Measurements from ENCODE around the gene FLNB. TPM values are rescaled to one million over a fixed set of nuclear protein-coding genes. Genes with fewer than 3 reads are reported as not detected.

Gene FLNB
- total and polyA plus RNA-seq, 2 experiments from 2014 or later, result 60.6 to 186 TPM

GRCh38 chr3:58013099-58013498 lies 4.9 kb downstream of the FLNB start:
- peaks cover 62% of the 10 kb centered on the region for H3K4me1 ChIP-seq (ENCODE audit: insufficient read depth)
- H3K79me2 ChIP-seq (ENCODE audit: insufficient read depth), result peaks cover 97% of the 10 kb centered on the region
- H3K9me3 ChIP-seq (ENCODE audit: low read depth), result no peaks in the 10 kb centered on the region
- H3K4me3 ChIP-seq, result peak overlapping the region; percentile 37; the same call in 1 of the 2 replicates
- H3K9ac ChIP-seq, result no peak overlapping the region; the same call in 1 of the 2 replicates
- H2AFZ ChIP-seq, result no peak overlapping the region
- in situ Hi-C loops (cut with MboI), result no loop called here
- peaks cover 5% of the 10 kb centered on the region for H4K20me1 ChIP-seq (ENCODE audit: insufficient read depth)
- 79 to 86% methylated on average over 3 of the region's 3 CpGs for WGBS, 2 experiments (ENCODE audit: low coverage in 1 of 2, low lambda C conversion rate in 2 of 2, missing lambda C conversion rate in 2 of 2)
- peak overlapping the region; percentile 58 for H3K27ac ChIP-seq
- peak overlapping the region; percentile 98 for H3K4me2 ChIP-seq (ENCODE audit: unreplicated experiment)
- TF ChIP-seq EZH2 (IDR thresholded peaks at IDR 0.05; ENCODE audit: insufficient read depth, poor library complexity, severe bottlenecking) (no peak), EZH2phosphoT487 (IDR thresholded peaks at IDR 0.05; ENCODE audit: insufficient read depth, low read depth) (no peak)
- H3K27me3 ChIP-seq (replicated peaks; ENCODE audit: insufficient read depth), result no peaks in the 10 kb centered on the region
- H3F3A ChIP-seq (ENCODE audit: insufficient read depth), result peaks cover 44% of the 10 kb centered on the region
- no peak for DNase-seq
- H3K9me2 ChIP-seq (ENCODE audit: insufficient read depth), result no peaks in the 10 kb centered on the region
- H3K36me3 ChIP-seq (ENCODE audit: low read depth), result no peaks in the 10 kb centered on the region

GRCh38 chr3:58013973-58014649 lies 5.9 kb downstream of the FLNB start:
- H2AFZ ChIP-seq, result no peak overlapping the region
- peak overlapping the region; percentile 58 for H3K27ac ChIP-seq
- peaks cover 98% of the 10 kb centered on the region for H3K79me2 ChIP-seq (ENCODE audit: insufficient read depth)
- peaks cover 63% of the 10 kb centered on the region for H3K4me1 ChIP-seq (ENCODE audit: insufficient read depth)
- H3K36me3 ChIP-seq (ENCODE audit: low read depth), result no peaks in the 10 kb centered on the region
- no peaks in the 10 kb centered on the region for H3K9me2 ChIP-seq (ENCODE audit: insufficient read depth)
- peaks cover 44% of the 10 kb centered on the region for H3F3A ChIP-seq (ENCODE audit: insufficient read depth)
- peak overlapping the region; percentile 98 for H3K4me2 ChIP-seq (ENCODE audit: unreplicated experiment)
- TF ChIP-seq EZH2 (IDR thresholded peaks at IDR 0.05; ENCODE audit: insufficient read depth, poor library complexity, severe bottlenecking), result no peak
- TF ChIP-seq EZH2phosphoT487 (IDR thresholded peaks at IDR 0.05; ENCODE audit: insufficient read depth, low read depth), result no peak
- peak overlapping the region; percentile 37 for H3K4me3 ChIP-seq
- peak; percentile 98 for DNase-seq
- H3K27me3 ChIP-seq (replicated peaks; ENCODE audit: insufficient read depth), result no peaks in the 10 kb centered on the region
- H3K9me3 ChIP-seq (ENCODE audit: low read depth), result no peaks in the 10 kb centered on the region
- in situ Hi-C loops (cut with MboI), result no loop called here
- peak overlapping the region; percentile 60 for H3K9ac ChIP-seq
- 3 to 6% methylated on average over 10 of the region's 10 CpGs for WGBS, 2 experiments (ENCODE audit: low coverage in 1 of 2, low lambda C conversion rate in 2 of 2, missing lambda C conversion rate in 2 of 2)
- peaks cover 5% of the 10 kb centered on the region for H4K20me1 ChIP-seq (ENCODE audit: insufficient read depth)

- H3K27ac ChIP-seq, result peak overlapping the region; percentile 58
- peaks cover 5% of the 10 kb centered on the region for H4K20me1 ChIP-seq (ENCODE audit: insufficient read depth)
- peaks cover 98% of the 10 kb centered on the region for H3K79me2 ChIP-seq (ENCODE audit: insufficient read depth)
- no peak overlapping the region for H2AFZ ChIP-seq
- H3K9me2 ChIP-seq (ENCODE audit: insufficient read depth), result no peaks in the 10 kb centered on the region
- TF ChIP-seq EZH2 (IDR thresholded peaks at IDR 0.05; ENCODE audit: insufficient read depth, poor library complexity, severe bottlenecking), result no peak
- no peak for TF ChIP-seq EZH2phosphoT487 (IDR thresholded peaks at IDR 0.05; ENCODE audit: insufficient read depth, low read depth)
- DNase-seq, result no peak
- peaks cover 41% of the 10 kb centered on the region for H3F3A ChIP-seq (ENCODE audit: insufficient read depth)
- H3K4me2 ChIP-seq (ENCODE audit: unreplicated experiment), result no peak overlapping the region
- H3K9me3 ChIP-seq (ENCODE audit: low read depth), result no peaks in the 10 kb centered on the region
- in situ Hi-C loops (cut with MboI), result no loop called here
- H3K4me1 ChIP-seq (ENCODE audit: insufficient read depth), result peaks cover 66% of the 10 kb centered on the region
- no peak overlapping the region for H3K4me3 ChIP-seq
- H3K36me3 ChIP-seq (ENCODE audit: low read depth), result no peaks in the 10 kb centered on the region
- H3K9ac ChIP-seq, result peak overlapping the region; percentile 60; the same call in 1 of the 2 replicates
- H3K27me3 ChIP-seq (replicated peaks; ENCODE audit: insufficient read depth), result no peaks in the 10 kb centered on the region
- 98 to 100% methylated on average over 3 of the region's 3 CpGs for WGBS, 2 experiments (ENCODE audit: low coverage in 1 of 2, low lambda C conversion rate in 2 of 2, missing lambda C conversion rate in 2 of 2)
Observed at GRCh38 chr3:58015520-58015915, 7.3 kb downstream of the FLNB start.

GRCh38 chr3:58016710-58017109 lies 8.5 kb downstream of the FLNB start:
- H3K9ac ChIP-seq, result no peak overlapping the region
- no peaks in the 10 kb centered on the region for H3K36me3 ChIP-seq (ENCODE audit: low read depth)
- no peak overlapping the region for H2AFZ ChIP-seq
- no peaks in the 10 kb centered on the region for H3K9me3 ChIP-seq (ENCODE audit: low read depth)
- no peak overlapping the region for H3K27ac ChIP-seq
- peaks cover 36% of the 10 kb centered on the region for H3F3A ChIP-seq (ENCODE audit: insufficient read depth)
- WGBS, 2 experiments (ENCODE audit: low coverage in 1 of 2, low lambda C conversion rate in 2 of 2, missing lambda C conversion rate in 2 of 2), result 32 to 40% methylated on average over 1 of the region's 1 CpG
- no peaks in the 10 kb centered on the region for H3K9me2 ChIP-seq (ENCODE audit: insufficient read depth)
- H3K79me2 ChIP-seq (ENCODE audit: insufficient read depth), result peaks cover 98% of the 10 kb centered on the region
- H3K27me3 ChIP-seq (replicated peaks; ENCODE audit: insufficient read depth), result no peaks in the 10 kb centered on the region
- no peak overlapping the region for H3K4me2 ChIP-seq (ENCODE audit: unreplicated experiment)
- no peak overlapping the region for H3K4me3 ChIP-seq
- H4K20me1 ChIP-seq (ENCODE audit: insufficient read depth), result peaks cover 5% of the 10 kb centered on the region
- no peak for DNase-seq
- in situ Hi-C loops (cut with MboI), result no loop called here
- TF ChIP-seq EZH2 (IDR thresholded peaks at IDR 0.05; ENCODE audit: insufficient read depth, poor library complexity, severe bottlenecking) (no peak), EZH2phosphoT487 (IDR thresholded peaks at IDR 0.05; ENCODE audit: insufficient read depth, low read depth) (no peak)
- H3K4me1 ChIP-seq (ENCODE audit: insufficient read depth), result peaks cover 60% of the 10 kb centered on the region

Measured in GM23248 (cell line).